ENCODE data around the gene IL34.
"Not testable (repeated sequence)": the region's sequence is repeated elsewhere in the genome, so short reads cannot be mapped to it uniquely, and the experiment has no call there.

IL34 gene

DNA sequence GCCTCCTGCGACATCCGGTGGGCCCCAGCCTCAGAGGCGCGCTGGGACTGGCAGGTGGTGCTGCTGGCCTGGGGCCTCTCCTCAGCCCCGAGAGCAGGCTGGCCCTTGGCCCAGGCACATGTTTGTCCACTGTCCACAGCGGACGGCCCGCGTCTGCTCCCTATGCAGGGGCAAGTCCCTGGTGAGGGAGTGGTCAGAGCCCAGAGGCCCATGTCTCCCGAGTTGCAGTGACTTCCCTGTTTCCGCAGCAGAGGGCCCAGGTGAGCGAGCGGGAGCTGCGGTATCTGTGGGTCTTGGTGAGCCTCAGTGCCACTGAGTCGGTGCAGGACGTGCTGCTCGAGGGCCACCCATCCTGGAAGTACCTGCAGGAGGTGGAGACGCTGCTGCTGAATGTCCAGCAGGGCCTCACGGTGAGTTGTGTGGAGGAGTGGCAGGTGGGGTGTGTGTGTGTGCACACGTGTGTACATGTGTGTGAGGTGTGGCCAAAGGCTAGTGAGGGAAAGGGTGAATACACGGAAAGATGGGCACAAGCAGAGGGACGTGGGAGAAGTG is 10.4 kb downstream of the IL34 start:
- DNase-seq (ENCODE audit: low read depth in 2 of 2) = no peak

DNA sequence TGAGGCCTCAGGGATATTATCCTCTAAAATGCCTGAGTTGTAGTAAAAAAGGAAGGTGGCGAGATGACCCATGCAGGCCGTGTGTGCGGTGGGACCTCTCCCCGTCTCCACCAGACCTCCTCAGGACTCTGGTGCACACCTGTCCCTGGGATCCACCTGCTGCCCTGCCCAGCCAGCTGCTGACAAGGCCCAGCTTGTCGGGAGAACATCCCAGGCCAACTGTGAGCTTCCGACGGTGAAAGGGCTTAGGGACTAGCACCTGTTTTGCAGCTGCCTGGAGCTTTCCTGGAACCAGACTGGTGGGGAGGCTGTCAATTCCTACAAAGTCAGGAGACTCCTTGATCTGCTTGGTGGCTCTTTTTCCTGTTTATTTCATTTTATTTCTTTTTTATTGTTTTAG is 11.6 kb downstream of the IL34 start:
- DNase-seq (ENCODE audit: low read depth in 2 of 2) = no peak

DNA sequence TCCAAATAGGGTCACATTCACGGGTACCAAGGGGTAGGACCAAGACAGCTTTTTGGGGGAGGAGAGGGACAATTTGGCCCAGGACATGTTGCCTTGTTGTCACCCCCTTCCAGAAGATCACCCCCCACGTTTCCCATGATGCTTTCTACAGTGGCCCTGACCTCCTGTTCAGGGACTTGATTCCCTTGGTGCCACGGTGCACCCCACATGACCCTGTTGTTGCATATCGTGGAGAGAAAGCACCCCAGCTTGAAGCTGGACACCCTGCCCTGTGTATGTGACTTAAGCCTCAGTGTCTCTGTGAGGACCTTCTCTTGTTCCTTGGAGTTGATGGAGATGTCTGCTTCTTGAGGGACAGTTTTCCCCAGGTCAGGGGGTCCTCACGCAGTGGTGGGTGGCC is 12.6 kb downstream of the IL34 start:
- DNase-seq (ENCODE audit: low read depth in 2 of 2) = no peak

DNA sequence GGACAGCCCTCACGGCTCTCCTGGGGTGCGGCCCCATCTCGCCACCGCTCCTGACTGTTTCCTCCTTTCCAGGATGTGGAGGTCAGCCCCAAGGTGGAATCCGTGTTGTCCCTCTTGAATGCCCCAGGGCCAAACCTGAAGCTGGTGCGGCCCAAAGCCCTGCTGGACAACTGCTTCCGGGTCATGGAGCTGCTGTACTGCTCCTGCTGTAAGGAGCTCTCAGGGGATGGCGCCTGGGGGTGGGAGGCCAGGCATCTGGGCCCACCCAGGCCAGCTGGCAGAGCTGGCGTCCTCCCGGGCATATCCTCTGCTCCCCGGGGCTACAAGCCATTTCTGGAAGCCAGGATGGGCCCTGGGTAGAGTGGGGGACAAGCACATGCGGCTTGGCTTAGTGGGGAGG is 13.2 kb downstream of the IL34 start:
- DNase-seq (ENCODE audit: low read depth in 2 of 2) = no peak

DNA sequence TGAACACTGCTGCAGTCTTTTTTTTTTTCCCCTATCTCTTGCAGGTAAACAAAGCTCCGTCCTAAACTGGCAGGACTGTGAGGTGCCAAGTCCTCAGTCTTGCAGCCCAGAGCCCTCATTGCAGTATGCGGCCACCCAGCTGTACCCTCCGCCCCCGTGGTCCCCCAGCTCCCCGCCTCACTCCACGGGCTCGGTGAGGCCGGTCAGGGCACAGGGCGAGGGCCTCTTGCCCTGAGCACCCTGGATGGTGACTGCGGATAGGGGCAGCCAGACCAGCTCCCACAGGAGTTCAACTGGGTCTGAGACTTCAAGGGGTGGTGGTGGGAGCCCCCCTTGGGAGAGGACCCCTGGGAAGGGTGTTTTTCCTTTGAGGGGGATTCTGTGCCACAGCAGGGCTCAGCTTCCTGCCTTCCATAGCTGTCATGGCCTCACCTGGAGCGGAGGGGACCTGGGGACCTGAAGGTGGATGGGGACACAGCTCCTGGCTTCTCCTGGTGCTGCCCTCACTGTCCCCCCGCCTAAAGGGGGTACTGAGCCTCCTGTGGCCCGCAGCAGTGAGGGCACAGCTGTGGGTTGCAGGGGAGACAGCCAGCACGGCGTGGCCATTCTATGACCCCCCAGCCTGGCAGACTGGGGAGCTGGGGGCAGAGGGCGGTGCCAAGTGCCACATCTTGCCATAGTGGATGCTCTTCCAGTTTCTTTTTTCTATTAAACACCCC is 13.8 kb downstream of the IL34 start:
- no peak for DNase-seq (ENCODE audit: low read depth in 2 of 2)

DNA sequence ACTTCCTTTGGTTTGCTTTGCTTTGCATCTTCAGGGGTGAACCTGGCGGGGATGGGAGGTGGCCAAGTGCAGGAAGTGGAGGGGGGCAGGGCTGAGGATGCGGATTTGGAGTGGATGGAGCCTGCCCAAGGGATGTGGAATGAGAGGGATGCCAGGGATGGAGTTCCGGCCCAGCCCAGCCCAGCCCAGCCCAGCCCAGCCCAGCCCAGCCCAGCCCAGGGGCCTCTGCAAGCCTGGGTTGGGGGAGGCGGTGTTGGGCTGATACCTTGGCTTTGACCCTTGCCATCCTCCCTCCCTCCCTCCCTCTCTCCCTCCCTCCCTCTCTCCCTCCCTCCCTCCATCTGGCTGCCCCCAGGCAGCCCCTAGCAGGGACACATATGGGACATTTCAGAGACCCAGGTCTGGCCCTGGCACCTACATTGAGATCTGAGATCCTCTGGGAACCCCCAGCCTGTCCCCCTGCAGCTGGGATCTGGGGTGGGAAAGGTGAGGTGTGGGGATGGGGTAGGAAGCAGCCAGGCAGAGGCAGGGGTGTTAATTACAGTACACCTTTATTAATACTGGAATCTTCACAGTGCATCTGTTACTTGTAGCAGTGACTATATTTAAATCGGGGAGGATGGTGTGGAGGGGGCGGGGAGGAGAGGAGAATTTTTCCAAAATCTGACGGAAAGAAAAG is 14.5 kb downstream of the IL34 start:
- no peak for DNase-seq (ENCODE audit: low read depth in 2 of 2)

DNA sequence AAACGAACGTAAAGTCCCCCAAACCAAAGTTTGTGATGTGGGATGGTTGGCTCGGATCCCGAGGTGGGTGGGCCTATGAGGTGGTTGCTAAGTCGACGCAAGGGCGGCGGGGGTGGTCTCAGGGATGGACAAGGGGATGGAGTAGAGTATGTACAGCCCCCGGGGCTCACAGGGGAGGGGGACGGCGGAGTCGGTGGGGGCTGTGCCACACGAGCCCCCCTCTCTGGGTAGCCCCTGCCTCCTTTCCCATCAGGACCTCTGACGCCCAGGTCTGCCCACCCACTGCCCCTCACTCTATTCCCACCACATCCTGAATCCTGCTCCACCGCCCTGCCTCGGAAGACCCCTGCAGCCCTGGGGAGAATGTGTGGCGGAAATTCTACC is 15.2 kb downstream of the IL34 start:
- no peak for DNase-seq (ENCODE audit: low read depth in 2 of 2)

DNA sequence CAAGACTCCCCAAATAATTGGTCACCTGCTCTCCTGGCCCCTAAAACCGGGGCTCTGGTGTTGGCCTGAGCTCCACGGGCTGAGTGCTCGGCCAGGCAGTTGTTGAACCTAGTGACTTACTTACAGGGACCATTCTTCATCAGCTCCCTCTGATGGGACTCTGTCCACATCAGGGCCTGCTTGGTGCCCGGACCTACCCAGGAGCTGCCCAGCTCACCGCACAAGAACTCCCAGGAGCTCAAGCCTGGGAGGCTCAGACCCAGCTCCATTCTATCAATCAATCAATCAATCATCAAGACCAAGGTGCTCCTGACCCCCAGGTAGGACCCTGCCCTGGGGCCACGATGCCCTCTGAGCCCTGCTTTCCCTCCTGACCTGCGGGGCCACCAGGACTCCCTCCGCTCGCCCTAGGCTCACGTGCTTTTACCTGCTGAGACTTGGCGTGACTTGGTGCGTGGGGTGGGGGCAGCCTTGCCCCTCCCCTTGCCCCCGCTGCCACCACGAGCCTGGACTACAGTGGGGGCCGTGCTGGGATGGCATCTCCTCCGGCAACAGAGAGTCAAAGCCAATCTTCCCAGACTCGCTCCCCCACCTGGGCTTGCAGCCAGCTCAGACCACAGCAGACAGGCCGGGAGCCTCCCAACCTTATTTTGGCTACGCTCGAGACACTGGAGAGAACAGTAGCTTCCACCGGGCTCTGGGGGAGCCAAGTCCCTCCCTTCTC is 15.7 kb downstream of the IL34 start:
- no peak for DNase-seq (ENCODE audit: low read depth in 2 of 2)

DNA sequence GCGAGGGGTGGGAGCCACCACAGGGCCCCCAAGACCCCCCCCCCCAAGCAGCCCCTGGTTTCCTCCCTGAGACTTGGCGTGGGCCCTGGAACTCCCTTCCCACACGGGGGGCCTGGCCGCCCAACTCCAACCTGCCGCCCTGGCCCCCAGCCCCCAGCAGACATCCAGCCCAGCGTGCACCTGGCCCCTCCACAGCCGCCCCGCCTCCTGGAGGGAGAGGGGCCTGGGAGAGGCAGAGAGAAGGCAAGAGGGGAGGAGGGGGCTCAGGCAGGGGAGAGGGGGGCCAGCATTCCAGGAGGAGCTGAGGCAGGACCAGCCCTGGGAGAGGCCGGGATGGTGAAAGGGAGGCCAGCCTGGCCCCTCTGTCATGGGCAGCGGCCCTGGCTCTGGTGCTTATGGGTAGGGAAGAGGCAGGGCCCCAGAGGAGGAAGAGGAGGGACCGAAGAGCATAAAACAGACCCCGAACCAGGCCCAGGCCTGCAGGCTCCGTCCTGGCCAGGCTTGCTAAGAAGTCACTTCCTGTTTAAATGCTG is 16.7 kb downstream of the IL34 start:
- DNase-seq (ENCODE audit: low read depth in 2 of 2) = no peak

DNA sequence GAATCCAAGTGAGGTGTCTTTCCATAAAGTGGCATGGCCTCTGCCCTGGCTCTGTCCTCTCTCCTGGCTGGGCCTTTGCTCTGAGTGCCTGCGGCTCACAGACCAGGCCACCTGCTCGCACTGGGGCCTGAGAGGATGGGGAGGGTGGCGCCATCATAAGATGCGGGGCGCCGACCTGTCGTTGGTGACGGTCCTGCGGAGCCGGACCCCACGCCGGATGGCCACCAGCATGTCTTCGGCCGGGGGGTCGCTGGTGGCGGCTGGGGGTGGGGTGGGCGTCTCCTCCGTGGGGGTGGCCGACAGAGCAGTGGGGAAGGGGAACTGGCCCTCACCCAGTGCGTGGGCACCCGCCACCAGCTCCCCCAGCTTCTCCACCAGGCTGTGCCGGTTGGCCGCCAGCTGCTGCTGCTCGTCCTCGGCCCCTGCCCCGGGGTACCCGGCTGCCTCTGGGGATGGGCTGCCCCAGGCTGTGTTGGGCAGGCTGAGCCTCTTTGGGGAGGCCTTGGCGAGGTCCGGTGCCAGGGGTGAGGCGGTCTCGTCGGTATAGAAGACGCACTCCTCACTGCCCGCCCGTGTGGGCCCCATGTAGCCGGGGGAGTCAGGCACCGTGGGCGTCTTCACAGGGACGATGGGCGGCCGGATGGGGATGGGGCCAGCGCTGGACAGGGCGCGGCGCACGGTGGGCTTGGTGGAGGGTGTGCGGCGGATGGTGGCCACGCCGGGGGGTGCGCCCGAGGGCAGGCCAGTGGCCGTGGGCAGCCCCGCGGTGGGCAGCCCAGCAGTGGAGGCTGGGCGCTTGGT is 17.4 kb downstream of the IL34 start:
- DNase-seq (ENCODE audit: low read depth in 2 of 2) = no peak

DNA sequence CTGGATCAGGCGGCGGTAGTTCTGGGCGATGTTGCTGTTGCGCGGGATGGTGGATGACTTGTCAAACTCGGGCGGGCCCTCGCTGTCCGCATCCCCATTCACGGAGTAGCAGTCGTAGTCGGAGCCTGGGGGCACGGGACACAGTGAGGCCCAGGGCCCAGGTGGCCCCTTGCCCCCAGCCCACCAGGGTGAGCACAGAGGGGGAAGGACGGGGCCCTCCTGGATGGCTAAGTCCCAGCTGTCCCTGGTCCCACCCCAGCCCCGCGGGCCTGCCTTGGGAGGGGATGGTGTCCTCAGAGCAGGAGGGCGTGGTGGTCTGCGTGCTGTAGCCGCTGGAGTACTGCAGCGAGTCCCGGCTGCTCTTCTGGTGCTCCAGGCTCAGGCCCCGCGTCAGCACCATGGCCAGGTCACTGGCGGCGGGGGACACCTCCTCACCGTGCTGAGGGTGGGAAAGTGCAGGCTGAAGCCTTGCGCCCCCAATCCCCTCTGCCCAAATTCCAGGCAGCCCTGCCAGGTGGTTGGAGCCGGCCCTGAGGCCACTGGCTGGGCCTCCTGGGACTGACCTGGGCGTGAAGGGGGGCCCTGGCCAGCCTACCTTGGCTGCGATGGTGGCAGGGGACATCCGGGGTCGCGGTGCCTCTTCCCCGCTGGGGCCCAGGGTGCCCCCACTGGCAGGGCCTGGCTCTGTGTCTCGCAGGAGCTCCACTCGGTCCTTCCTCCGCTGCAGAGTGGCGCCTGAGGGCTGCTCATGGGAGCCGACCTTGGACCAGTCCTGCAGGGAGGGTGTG is 18.2 kb downstream of the IL34 start:
- DNase-seq (ENCODE audit: low read depth in 2 of 2) = no peak

DNA sequence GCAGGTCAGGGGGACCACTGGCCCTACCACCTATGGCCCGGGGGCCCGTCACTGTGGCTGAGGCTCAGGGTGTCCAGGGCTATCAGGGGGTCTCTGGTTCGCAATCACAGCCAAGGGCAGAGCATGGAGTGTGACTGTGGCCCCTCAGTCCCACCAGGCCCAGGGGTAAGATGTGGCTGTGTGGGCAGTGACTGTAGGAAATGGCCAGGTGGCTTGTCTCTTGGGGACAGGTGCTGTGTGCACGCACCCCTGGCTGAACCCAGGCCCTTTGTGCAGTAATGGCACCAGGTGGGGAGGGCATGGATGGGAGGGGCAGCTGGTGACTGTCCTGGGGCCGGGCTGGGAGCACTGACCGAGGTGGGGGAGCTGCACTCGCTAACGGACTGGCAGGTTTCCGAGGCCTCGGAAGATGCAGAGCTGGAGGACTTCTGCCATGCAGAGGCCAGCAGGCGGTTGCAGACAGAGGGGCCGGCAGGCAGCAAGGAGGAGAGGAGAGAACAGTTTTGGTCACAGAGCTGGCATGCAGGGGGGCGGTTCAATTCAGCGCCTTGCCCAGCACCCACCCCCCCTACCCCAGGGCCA is 18.8 kb downstream of the IL34 start:
- no peak for DNase-seq (ENCODE audit: low read depth in 2 of 2)

DNA sequence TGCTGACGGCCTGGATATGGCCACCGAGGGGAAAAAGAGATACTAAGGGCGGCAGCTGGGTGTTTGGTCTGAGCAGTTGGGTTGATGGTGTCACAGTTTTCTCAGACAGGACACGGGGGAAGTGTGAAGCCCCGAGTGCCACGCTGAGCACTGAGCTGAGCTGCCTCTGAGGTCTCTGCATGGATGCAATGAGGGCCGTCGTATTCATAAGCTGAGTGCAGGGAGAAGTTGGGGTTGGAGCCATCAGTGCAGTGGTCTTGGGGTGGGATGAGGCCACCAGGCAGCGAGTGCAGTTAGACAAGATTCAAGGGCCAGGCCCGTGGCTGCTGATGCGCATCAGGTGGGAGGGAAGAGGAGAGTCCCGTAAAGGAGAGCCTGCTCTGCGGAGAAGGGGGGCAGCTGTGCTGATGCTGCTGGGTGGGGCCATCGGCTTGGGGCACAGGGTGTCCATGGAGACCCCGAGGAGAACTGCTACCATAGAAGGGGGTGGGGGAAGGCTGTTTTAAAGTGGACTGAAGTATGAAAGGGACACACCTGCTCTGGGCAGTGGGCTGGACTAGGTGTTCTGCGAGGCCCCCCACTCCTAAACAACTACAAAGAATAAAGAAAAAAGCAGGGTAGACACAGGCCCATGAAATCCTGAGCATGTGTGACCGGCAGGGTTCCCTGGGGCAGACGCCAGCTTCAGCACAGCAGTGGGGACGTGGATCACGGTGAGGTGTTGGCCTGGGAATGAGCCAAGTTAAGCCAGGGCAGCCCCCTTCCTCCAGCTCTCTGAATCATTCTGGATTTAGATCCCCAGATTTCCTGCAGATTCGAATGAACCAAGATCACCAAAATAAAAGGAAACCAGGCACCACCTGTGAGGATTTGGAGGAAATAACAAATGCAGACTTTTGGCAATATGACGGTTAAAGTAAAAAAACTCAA is 19.7 kb downstream of the IL34 start:
- no peak for DNase-seq (ENCODE audit: low read depth in 2 of 2)

DNA sequence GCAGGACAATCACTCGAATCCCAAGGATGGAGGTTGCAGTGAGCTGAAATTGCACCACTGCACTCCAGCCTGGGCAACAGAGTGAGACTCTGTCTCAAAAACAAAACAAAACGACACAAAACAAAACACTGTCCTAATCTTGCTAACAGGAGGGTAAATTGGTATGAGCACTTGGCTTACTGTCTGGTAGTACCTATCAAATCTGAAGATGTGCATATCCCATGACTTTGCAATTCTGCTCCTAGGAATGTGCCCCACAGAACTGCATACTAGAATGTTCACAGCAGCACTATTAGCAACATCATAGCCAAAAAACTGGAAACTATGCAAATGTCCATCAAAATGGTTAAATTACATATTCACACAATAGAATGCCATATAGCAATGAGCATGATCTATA is 23.8 kb downstream of the IL34 start:
- no peak for DNase-seq (ENCODE audit: low read depth in 2 of 2)

DNA sequence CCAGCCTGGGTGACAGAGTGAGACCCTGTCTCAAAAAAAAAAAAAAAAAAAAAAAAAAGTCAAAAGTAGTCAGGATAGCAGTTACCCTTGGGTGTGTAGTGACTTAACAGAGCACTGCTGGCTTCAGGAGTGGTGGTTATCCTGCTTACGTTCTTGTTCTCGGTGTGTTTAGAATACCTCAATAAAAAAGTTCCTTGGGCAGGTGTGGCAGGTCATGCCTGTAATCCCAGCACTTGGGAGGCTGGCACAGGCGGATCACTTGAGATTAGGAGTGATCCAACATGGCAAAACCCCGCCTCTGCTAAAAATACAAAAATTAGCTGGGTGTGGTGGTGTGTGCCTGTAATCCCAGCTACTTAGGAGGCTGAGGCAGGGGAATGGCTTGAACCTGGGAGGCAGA is 24.6 kb downstream of the IL34 start:
- not testable (repeated sequence) for DNase-seq (ENCODE audit: low read depth in 2 of 2)

DNA sequence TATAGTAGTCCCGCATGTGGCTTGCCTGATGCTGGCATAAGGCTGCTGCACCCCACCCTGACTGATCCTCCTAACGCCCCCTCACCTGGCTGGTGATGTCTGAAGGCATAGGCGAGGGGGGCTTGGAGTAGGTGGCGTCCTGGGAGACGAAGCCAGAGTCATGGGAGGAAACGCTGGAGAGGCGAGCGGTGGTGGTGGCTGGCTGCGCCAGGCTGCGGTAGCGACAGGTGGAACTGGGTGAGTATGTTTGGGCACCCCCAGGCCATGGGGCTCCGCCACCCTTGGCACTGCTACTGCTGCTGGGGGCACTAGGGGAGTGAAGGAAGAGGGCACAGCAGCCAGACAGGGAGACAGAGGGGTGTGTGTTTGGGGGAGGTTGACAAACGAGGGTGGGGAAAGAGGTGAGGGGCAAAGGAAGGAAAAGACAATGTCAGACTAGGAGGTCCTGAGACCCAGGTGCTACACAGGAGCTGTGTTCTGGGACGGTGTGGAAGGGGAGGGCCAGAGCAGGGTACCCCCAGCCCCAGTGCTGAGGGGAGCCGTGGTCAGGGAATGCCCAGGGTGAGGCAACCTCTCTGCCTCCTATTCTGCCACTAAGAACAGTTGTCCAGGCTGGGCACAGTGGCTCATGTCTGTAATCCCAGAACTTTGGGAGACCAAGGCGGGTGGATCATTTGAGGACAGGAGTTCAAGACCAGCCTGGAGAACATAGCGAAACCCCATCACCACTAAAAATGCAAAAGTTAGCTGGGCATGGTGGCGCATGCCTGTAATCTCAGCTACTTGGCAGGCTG is 28.1 kb downstream of the IL34 start:
- DNase-seq (ENCODE audit: low read depth in 2 of 2) = no peak

DNA sequence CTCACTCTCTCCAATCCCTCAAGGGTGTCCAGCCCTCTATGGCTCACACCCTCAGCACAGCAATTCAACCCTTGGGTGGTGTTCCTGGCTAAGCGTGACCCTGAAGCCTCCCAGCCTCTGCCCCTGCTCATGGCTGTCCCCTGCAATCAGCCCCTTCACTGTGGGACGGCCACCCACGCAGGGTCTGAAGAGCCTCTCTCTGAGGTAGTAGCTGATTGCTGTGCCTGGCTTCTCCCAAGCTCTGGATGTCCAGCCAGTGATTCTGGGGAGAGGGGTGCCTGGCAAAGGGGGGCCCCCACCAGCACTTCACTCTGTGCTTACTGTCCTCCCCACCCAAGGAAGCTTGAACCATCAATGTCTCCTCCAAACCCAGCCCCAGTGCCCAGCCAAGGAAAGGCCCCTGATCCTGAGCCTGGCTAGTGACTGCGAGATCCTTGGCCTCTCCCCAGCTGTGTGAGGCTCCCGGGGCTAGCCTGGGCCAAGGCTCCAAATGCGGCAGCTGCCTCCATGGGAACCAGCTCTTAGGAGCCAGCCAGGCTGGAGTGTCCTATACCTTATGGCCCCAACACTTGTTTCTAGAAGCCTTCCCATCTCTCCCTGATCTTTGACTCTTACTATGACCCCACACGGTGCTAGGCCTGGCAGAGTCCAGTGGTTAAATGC is 29.6 kb downstream of the IL34 start:
- no peak for DNase-seq (ENCODE audit: low read depth in 2 of 2)
